HFFc6 (cell line): ENCODE data around the gene APOL5. TPM values are rescaled to one million over a fixed set of nuclear protein-coding genes. Genes with fewer than 3 reads are reported as not detected.

Experiments used
- DNase-seq: peaks from one replicate; pipeline ENCODE4 v3.0.0-alpha.2; 2018
- H3K27ac Mint-ChIP-seq: 2 replicates; pipeline ENCODE4 v1.8.0; 2020; ENCODE audit warnings: mild to moderate bottlenecking, mixed read lengths
- H3K27me3 Mint-ChIP-seq: 2 replicates; pipeline ENCODE4 v1.8.0; 2021; ENCODE audit warnings: mild to moderate bottlenecking, moderate library complexity, mixed read lengths; ENCODE audit not compliant: insufficient read depth
- H3K36me3 Mint-ChIP-seq: 2 replicates; pipeline ENCODE4 v1.8.0; 2021; ENCODE audit warnings: low read depth, mixed read lengths
- H3K4me1 Mint-ChIP-seq: 2 replicates; pipeline ENCODE4 v1.8.0; 2020; ENCODE audit warnings: low read depth, mixed read lengths
- H3K4me3 Mint-ChIP-seq: 2 replicates; pipeline ENCODE4 v1.8.0; 2020; ENCODE audit warnings: mild to moderate bottlenecking, moderate library complexity, mixed read lengths
- H3K9me3 Mint-ChIP-seq: 2 replicates; pipeline ENCODE4 v1.8.0; 2020; ENCODE audit warnings: mild to moderate bottlenecking, mixed read lengths
- total RNA-seq, 6 experiments: library from RNA; stranded (reverse); fragmentation: NEBNext Ultra II Directional; extraction: Animal tissue kit (Norgen Biotek cat#: 25700); gene quantifications; 2 replicates in 1 of 6; 3 replicates in 5 of 6; pipeline ENCODE4 v1.2.3, GENCODE V29; 2021
- TF ChIP-seq, protein P1 (sequence below): fragments of 200-600 bp; sonication (generic); IDR thresholded peaks from 2 replicates; pipeline ENCODE4 v1.5.0; 2021; ENCODE audit warnings: antibody characterized with exemption, mild to moderate bottlenecking

APOL5 gene
- total RNA-seq, 6 experiments from 2014 or later = not detected

- TF ChIP-seq, protein P1, sequence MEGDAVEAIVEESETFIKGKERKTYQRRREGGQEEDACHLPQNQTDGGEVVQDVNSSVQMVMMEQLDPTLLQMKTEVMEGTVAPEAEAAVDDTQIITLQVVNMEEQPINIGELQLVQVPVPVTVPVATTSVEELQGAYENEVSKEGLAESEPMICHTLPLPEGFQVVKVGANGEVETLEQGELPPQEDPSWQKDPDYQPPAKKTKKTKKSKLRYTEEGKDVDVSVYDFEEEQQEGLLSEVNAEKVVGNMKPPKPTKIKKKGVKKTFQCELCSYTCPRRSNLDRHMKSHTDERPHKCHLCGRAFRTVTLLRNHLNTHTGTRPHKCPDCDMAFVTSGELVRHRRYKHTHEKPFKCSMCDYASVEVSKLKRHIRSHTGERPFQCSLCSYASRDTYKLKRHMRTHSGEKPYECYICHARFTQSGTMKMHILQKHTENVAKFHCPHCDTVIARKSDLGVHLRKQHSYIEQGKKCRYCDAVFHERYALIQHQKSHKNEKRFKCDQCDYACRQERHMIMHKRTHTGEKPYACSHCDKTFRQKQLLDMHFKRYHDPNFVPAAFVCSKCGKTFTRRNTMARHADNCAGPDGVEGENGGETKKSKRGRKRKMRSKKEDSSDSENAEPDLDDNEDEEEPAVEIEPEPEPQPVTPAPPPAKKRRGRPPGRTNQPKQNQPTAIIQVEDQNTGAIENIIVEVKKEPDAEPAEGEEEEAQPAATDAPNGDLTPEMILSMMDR = no peak
- no peak overlapping the region for H3K4me3 Mint-ChIP-seq
- H3K4me1 Mint-ChIP-seq = peaks cover under 1% of the 10 kb centered on the region; the same call in 1 of the 2 replicates
- DNase-seq = no peak
- peaks cover 36% of the 10 kb centered on the region for H3K36me3 Mint-ChIP-seq
- no peaks in the 10 kb centered on the region; the same call in none of the 2 replicates for H3K27me3 Mint-ChIP-seq
- H3K27ac Mint-ChIP-seq = no peak overlapping the region
- H3K9me3 Mint-ChIP-seq = no peaks in the 10 kb centered on the region
These were observed 40.7 kb downstream of the APOL5 start for GRCh38 chr22:35758394-35758793.

GRCh38 chr22:35761037-35761436, 43.4 kb downstream of the APOL5 start:
- Mint-ChIP-seq H3K4me3 (no peak overlapping the region), H3K4me1 (peaks cover under 1% of the 10 kb centered on the region), H3K9me3 (no peaks in the 10 kb centered on the region), H3K36me3 (peaks cover 41% of the 10 kb centered on the region), H3K27me3 (no peaks in the 10 kb centered on the region; the same call in none of the 2 replicates), H3K27ac (peak overlapping the region; percentile 12; the same call in 1 of the 2 replicates)
- DNase-seq = no peak
- TF ChIP-seq, protein P1 = peak; percentile 42

DNA sequence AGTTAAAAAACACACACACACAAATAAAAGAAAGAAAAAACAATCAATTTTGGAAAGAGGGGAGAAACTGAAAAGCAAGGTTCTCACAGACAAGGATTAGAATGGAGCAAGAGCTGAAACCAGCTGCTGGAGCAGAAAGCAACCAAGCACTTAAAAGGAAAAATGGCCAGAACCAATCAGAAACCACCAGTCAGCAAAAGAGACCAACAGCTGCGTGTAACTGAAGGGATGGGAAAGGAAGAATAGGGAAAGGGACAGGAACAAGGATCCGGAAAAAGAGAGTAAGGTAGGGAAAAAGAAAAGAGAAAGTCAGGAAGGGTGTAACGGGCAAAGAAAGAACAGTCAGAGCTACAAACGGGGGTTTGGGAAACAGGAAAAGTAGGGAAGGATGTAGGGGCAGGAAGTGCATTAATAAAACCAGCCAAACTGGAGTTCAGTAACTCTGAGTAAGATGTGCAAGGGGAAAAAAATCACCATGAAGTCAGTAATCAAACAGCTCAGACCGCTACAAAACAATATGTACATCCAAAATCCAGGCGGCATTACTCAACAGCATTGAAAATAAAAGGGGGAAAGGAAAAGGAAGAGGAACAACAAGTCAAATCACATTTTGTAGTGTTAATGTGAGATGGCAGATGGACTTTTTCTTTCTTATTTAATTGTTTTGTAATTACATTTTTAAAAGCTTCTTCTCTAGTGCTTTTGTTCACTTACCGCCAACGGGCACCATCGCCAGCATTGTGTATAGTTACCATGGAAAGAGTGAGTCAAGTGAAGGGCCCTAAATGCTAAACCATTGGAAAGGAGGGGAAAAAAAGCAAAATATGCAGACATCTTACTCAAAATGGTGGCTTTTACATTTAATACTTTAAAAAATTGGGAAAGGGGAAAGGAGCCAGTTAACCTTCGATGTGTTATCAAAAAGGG, 49.2 kb downstream of the APOL5 start:
- Mint-ChIP-seq H3K27me3 (no peaks in the 10 kb centered on the region; the same call in 1 of the 2 replicates), H3K36me3 (peaks cover 26% of the 10 kb centered on the region), H3K4me3 (peak overlapping the region; percentile 20), H3K9me3 (no peaks in the 10 kb centered on the region), H3K27ac (peak overlapping the region; percentile 59), H3K4me1 (peaks cover 21% of the 10 kb centered on the region)
- TF ChIP-seq, protein P1 = no peak
- DNase-seq = no peak

GRCh38 chr22:35769974-35770373, 52.3 kb downstream of the APOL5 start:
- Mint-ChIP-seq H3K9me3 (no peaks in the 10 kb centered on the region), H3K4me1 (peaks cover 21% of the 10 kb centered on the region), H3K4me3 (no peak overlapping the region), H3K27me3 (no peaks in the 10 kb centered on the region; the same call in 1 of the 2 replicates), H3K36me3 (peaks cover 16% of the 10 kb centered on the region), H3K27ac (no peak overlapping the region)
- no peak for DNase-seq
- TF ChIP-seq, protein P1 = no peak

DNA sequence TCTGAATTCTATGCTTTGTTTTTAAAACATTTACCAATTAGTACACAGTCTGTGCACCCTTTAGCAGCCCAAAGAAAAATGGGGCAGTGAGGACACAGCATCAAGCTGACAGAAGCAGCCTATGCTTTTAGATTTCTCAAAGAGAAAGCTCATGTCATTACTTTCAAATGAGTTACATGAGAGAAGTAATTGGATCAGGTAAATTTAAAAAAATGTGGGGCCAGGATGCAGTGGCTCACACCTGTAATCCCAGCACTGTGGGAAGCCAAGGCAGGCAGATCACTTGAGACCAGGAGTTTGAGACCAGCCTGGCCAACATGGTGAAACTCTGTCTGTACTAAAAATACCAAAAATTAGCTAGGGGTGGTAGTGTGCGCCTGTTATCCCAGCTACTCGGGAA, 57.7 kb downstream of the APOL5 start:
- no peak overlapping the region; the same call in 1 of the 2 replicates for H3K27ac Mint-ChIP-seq

More for the DNA sequence above, 57.7 kb downstream of the APOL5 start:
- H3K4me1 Mint-ChIP-seq = peaks cover 45% of the 10 kb centered on the region
- TF ChIP-seq, protein P1 = no peak
- peaks cover 13% of the 10 kb centered on the region for H3K36me3 Mint-ChIP-seq
- DNase-seq = no peak
- H3K4me3 Mint-ChIP-seq = no peak overlapping the region
- no peaks in the 10 kb centered on the region for H3K27me3 Mint-ChIP-seq
- H3K9me3 Mint-ChIP-seq = no peaks in the 10 kb centered on the region
